Measurements from ENCODE around the gene PRKCB. TPM values are rescaled to one million over a fixed set of nuclear protein-coding genes. Genes with fewer than 3 reads are reported as not detected.

Gene PRKCB
- total RNA-seq, 6 donors from 2014 or later = 9.6 to 28.0 (median 13.9) TPM

GRCh38 chr16:23917621-23918020, 81.8 kb downstream of the PRKCB start:
- no peaks in the 10 kb centered on the region for H3K9me3 ChIP-seq
- DNase-seq (no peak), ATAC-seq (ENCODE audit: low FRiP score in 2 of 2) (no peak)
- H3K4me3 ChIP-seq = no peak overlapping the region
- no peaks in the 10 kb centered on the region for H3K36me3 ChIP-seq
- TF ChIP-seq POLR2A (IDR thresholded peaks at IDR 0.05) = no peak
- TF ChIP-seq, protein P1, sequence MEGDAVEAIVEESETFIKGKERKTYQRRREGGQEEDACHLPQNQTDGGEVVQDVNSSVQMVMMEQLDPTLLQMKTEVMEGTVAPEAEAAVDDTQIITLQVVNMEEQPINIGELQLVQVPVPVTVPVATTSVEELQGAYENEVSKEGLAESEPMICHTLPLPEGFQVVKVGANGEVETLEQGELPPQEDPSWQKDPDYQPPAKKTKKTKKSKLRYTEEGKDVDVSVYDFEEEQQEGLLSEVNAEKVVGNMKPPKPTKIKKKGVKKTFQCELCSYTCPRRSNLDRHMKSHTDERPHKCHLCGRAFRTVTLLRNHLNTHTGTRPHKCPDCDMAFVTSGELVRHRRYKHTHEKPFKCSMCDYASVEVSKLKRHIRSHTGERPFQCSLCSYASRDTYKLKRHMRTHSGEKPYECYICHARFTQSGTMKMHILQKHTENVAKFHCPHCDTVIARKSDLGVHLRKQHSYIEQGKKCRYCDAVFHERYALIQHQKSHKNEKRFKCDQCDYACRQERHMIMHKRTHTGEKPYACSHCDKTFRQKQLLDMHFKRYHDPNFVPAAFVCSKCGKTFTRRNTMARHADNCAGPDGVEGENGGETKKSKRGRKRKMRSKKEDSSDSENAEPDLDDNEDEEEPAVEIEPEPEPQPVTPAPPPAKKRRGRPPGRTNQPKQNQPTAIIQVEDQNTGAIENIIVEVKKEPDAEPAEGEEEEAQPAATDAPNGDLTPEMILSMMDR (IDR thresholded peaks at IDR 0.05) = no peak
- TF ChIP-seq POLR2AphosphoS5 (IDR thresholded peaks at IDR 0.05) = no peak
- TF ChIP-seq EP300 (IDR thresholded peaks at IDR 0.05) = no peak
- WGBS, 2 donors = 82 to 83% methylated on average over 6 of the region's 6 CpGs
- H3K27ac ChIP-seq = no peak overlapping the region
- H3K4me1 ChIP-seq = no peaks in the 10 kb centered on the region
- H3K27me3 ChIP-seq = no peaks in the 10 kb centered on the region

DNA sequence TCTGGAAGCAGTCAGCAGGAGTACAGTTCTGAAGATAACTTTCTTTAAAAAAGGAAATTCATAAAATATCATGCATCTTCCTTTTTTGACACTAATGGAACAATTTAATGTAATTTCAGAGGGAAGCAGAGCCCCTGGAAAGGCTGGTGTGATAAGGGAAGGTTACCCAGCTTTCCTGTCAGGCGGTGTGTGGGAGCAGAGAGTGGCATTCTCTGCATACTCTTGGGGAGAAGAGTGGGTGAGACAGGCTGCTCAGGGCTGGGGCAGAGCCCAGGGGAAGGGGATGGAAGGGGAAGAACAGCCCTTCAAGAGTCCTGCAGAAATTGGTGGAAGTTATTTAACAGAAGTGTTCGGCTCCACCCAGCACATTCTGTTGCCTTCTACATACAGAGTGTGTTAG, 84.7 kb downstream of the PRKCB start:
- TF ChIP-seq POLR2AphosphoS5 (IDR thresholded peaks at IDR 0.05) = no peak
- no peak for TF ChIP-seq POLR2A (IDR thresholded peaks at IDR 0.05)
- TF ChIP-seq, protein P1 (IDR thresholded peaks at IDR 0.05) = no peak
- no peak for TF ChIP-seq EP300 (IDR thresholded peaks at IDR 0.05)
- Histone ChIP-seq H3K27ac (no peak overlapping the region), H3K36me3 (no peaks in the 10 kb centered on the region), H3K4me3 (no peak overlapping the region), H3K4me1 (no peaks in the 10 kb centered on the region), H3K9me3 (no peaks in the 10 kb centered on the region), H3K27me3 (no peaks in the 10 kb centered on the region)
- WGBS, 2 donors = 57 to 70% methylated on average over 2 of the region's 2 CpGs
- ATAC-seq (ENCODE audit: low FRiP score in 2 of 2) (no peak), DNase-seq (no peak)

GRCh38 chr16:23920899-23921298, 85.1 kb downstream of the PRKCB start:
- DNase-seq = no peak
- no peaks in the 10 kb centered on the region for H3K27me3 ChIP-seq
- WGBS, 2 donors = 74 to 87% methylated on average over 3 of the region's 3 CpGs
- no peak for ATAC-seq (ENCODE audit: low FRiP score in 2 of 2)
- no peak overlapping the region for H3K27ac ChIP-seq
- TF ChIP-seq, protein P1 (IDR thresholded peaks at IDR 0.05) = no peak
- TF ChIP-seq POLR2AphosphoS5 (IDR thresholded peaks at IDR 0.05) = no peak
- TF ChIP-seq EP300 (IDR thresholded peaks at IDR 0.05) = no peak
- TF ChIP-seq POLR2A (IDR thresholded peaks at IDR 0.05) = no peak
- no peaks in the 10 kb centered on the region for H3K4me1 ChIP-seq
- H3K4me3 ChIP-seq = no peak overlapping the region
- H3K36me3 ChIP-seq = no peaks in the 10 kb centered on the region
- no peaks in the 10 kb centered on the region for H3K9me3 ChIP-seq

DNA sequence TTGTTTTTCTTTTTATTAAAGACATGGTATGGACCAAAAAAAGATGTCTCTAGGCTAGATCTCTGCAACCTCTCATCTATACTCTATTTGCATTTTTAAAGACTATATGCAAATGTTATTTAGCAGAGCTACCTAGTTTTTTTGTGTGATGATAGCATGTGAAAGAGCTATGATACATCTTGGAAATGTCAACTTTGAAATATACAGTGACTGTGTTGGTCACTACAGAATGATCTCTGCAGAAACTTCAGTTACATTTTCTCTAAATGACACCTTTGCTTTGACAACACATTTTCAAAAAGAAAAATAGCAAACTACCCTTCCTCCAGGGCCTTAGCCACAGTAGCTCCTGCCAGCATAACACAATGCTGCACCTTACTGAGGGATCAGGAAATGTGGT, 86.6 kb downstream of the PRKCB start:
- Histone ChIP-seq H3K27ac (no peak overlapping the region), H3K36me3 (no peaks in the 10 kb centered on the region), H3K27me3 (no peaks in the 10 kb centered on the region), H3K4me3 (no peak overlapping the region), H3K9me3 (no peaks in the 10 kb centered on the region), H3K4me1 (no peaks in the 10 kb centered on the region)
- TF ChIP-seq, protein P1 (IDR thresholded peaks at IDR 0.05) = no peak
- TF ChIP-seq EP300 (IDR thresholded peaks at IDR 0.05) (no peak), POLR2AphosphoS5 (IDR thresholded peaks at IDR 0.05) (no peak), POLR2A (IDR thresholded peaks at IDR 0.05) (no peak)
- no peak for DNase-seq
- ATAC-seq (ENCODE audit: low FRiP score in 2 of 2) = no peak

DNA sequence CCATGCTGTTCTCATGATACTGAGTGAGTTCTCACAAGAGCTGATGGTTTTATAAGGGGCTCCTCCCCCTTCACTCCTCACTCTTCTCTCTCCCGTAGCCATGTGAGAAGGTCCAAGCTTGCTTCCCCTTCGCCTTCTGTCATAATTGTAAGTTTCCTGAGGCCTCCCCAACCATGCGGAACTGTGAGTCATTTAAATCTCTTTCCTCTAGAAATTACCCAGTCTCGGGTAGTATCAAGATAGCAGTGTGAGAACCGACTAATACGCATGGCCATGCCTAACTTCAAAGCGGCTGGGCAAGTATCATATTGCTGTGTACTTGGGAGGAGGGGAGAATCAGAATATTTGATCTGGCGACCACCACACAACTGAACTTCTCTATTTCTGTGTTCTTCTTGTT, 88.3 kb downstream of the PRKCB start:
- H3K9me3 ChIP-seq = no peaks in the 10 kb centered on the region
- 58 to 76% methylated on average over 8 of the region's 8 CpGs for WGBS, 2 donors

More for the DNA sequence above, 88.3 kb downstream of the PRKCB start:
- no peak overlapping the region for H3K27ac ChIP-seq
- DNase-seq (peak in 1 of 2 donors; percentile 31), ATAC-seq (ENCODE audit: low FRiP score in 2 of 2) (no peak)
- H3K4me3 ChIP-seq = no peak overlapping the region
- no peaks in the 10 kb centered on the region for H3K4me1 ChIP-seq
- TF ChIP-seq, protein P1 (IDR thresholded peaks at IDR 0.05) = no peak
- TF ChIP-seq POLR2AphosphoS5 (IDR thresholded peaks at IDR 0.05) = no peak
- no peak for TF ChIP-seq POLR2A (IDR thresholded peaks at IDR 0.05)
- no peak for TF ChIP-seq EP300 (IDR thresholded peaks at IDR 0.05)
- H3K36me3 ChIP-seq = no peaks in the 10 kb centered on the region
- H3K27me3 ChIP-seq = no peaks in the 10 kb centered on the region

All from upper lobe of left lung (tissue), 6 donors.